ENCODE measurements around the gene CDH4. TPM values are rescaled to one million over a fixed set of nuclear protein-coding genes. Genes with fewer than 3 reads are reported as not detected.
A peak's percentile ranks its signal among the peaks of the same experiment; 100 is the strongest.

CDH4 gene
- total RNA-seq, 4 donors from 2014 or later: not detected

- no peak for TF ChIP-seq EP300 (IDR thresholded peaks at IDR 0.05; ENCODE audit: low read depth)
- no peak for TF ChIP-seq POLR2AphosphoS5 (IDR thresholded peaks at IDR 0.05)
- no peak for TF ChIP-seq POLR2A (IDR thresholded peaks at IDR 0.05)
- no peak for TF ChIP-seq CTCF (IDR thresholded peaks at IDR 0.05)
- no peaks in the 10 kb centered on the region for H3K4me1 ChIP-seq
- in situ Hi-C loops (cut with MboI; ENCODE audit: low pct_ligation_motif_present in 1 of 4, low pct_unique_long_range_greater_than_20kb in 1 of 4, low sequenced_read_pairs in 3 of 4) (no loop called here), intact Hi-C loops (cut with DNase I; ENCODE audit: low total_unique reads) (no loop called here)
- peaks cover 11% of the 10 kb centered on the region for H3K27me3 ChIP-seq
- 72% methylated on average over 22 of the region's 25 CpGs; no CpG with 5 or more reads in 1 of the 2 donors for WGBS, 2 donors (ENCODE audit: low coverage in 1 of 2)
- H3K36me3 ChIP-seq: no peaks in the 10 kb centered on the region
- no peaks in the 10 kb centered on the region for H3K9me3 ChIP-seq
- DNase-seq: no peak
- no peak overlapping the region for H3K4me3 ChIP-seq
- H3K27ac ChIP-seq: no peak overlapping the region
These were observed 632.7 kb downstream of the CDH4 start for GRCh38 chr20:61884571-61885389.

GRCh38 chr20:61885759-61886715 is 634.0 kb downstream of the CDH4 start:
- 69% methylated on average over 20 of the region's 21 CpGs; no CpG with 5 or more reads in 1 of the 2 donors for WGBS, 2 donors (ENCODE audit: low coverage in 1 of 2)
- H3K4me3 ChIP-seq: no peak overlapping the region
- in situ Hi-C loops (cut with MboI; ENCODE audit: low pct_ligation_motif_present in 1 of 4, low pct_unique_long_range_greater_than_20kb in 1 of 4, low sequenced_read_pairs in 3 of 4) (no loop called here), intact Hi-C loops (cut with DNase I; ENCODE audit: low total_unique reads) (no loop called here)
- H3K9me3 ChIP-seq: no peaks in the 10 kb centered on the region
- TF ChIP-seq POLR2AphosphoS5 (IDR thresholded peaks at IDR 0.05) (no peak), POLR2A (IDR thresholded peaks at IDR 0.05) (no peak), CTCF (IDR thresholded peaks at IDR 0.05) (no peak), EP300 (IDR thresholded peaks at IDR 0.05; ENCODE audit: low read depth) (no peak)
- H3K27ac ChIP-seq: no peak overlapping the region
- H3K4me1 ChIP-seq: no peaks in the 10 kb centered on the region
- H3K36me3 ChIP-seq: no peaks in the 10 kb centered on the region
- DNase-seq: no peak
- peaks cover 11% of the 10 kb centered on the region for H3K27me3 ChIP-seq

- Histone ChIP-seq H3K9me3 (no peaks in the 10 kb centered on the region), H3K36me3 (no peaks in the 10 kb centered on the region), H3K27me3 (peaks cover 11% of the 10 kb centered on the region), H3K27ac (no peak overlapping the region), H3K4me1 (no peaks in the 10 kb centered on the region), H3K4me3 (no peak overlapping the region)
- DNase-seq: no peak
- TF ChIP-seq POLR2A (IDR thresholded peaks at IDR 0.05) (no peak), CTCF (IDR thresholded peaks at IDR 0.05) (peak; percentile 41 to 59 (median 51)), EP300 (IDR thresholded peaks at IDR 0.05; ENCODE audit: low read depth) (no peak)
- intact Hi-C loops (cut with DNase I; ENCODE audit: low total_unique reads) (no loop called here), in situ Hi-C loops (cut with MboI; ENCODE audit: low pct_ligation_motif_present in 1 of 4, low pct_unique_long_range_greater_than_20kb in 1 of 4, low sequenced_read_pairs in 3 of 4) (no loop called here)
- WGBS, 2 donors (ENCODE audit: low coverage in 1 of 2): 41 to 60% methylated on average over 1 to 20 of the region's 21 CpGs
These were observed 634.9 kb downstream of the CDH4 start for GRCh38 chr20:61886721-61887595.
